ENCODE results near the gene EXOC6. TPM values are rescaled to one million over a fixed set of nuclear protein-coding genes. Genes with fewer than 3 reads are reported as not detected.

EXOC6 gene
- total RNA-seq, 1 donor from 2014 or later: 43.8 TPM

- DNase-seq (ENCODE audit: low spot score): no peak
Observed at GRCh38 chr10:92832998-92833650, 15.2 kb upstream of the EXOC6 start.

GRCh38 chr10:92834331-92834730, 14.0 kb upstream of the EXOC6 start:
- DNase-seq (ENCODE audit: low spot score): no peak

GRCh38 chr10:92834986-92835385, 13.3 kb upstream of the EXOC6 start:
- DNase-seq (ENCODE audit: low spot score): no peak

GRCh38 chr10:92837456-92837855, 10.9 kb upstream of the EXOC6 start:
- DNase-seq (ENCODE audit: low spot score): no peak

- peak; percentile 57 for DNase-seq (ENCODE audit: low spot score)
Observed at GRCh38 chr10:92839191-92840085, 8.9 kb upstream of the EXOC6 start.

GRCh38 chr10:92844746-92845145, 3.6 kb upstream of the EXOC6 start:
- DNase-seq (ENCODE audit: low spot score): no peak

GRCh38 chr10:92845921-92846320, 2.4 kb upstream of the EXOC6 start:
- DNase-seq (ENCODE audit: low spot score): no peak

GRCh38 chr10:92846344-92846743, 2.0 kb upstream of the EXOC6 start:
- DNase-seq (ENCODE audit: low spot score): no peak

GRCh38 chr10:92846854-92847201, 1.5 kb upstream of the EXOC6 start:
- no peak for DNase-seq (ENCODE audit: low spot score)

- no peak for DNase-seq (ENCODE audit: low spot score)
Observed at GRCh38 chr10:92847202-92847864, 987 bp upstream of the EXOC6 start.

GRCh38 chr10:92848037-92848440, 281 bp upstream of the EXOC6 start:
- DNase-seq (ENCODE audit: low spot score): no peak

GRCh38 chr10:92849234-92849525, 860 bp downstream of the EXOC6 start:
- DNase-seq (ENCODE audit: low spot score): no peak

- no peak for DNase-seq (ENCODE audit: low spot score)
Observed at GRCh38 chr10:92849576-92850090, 1.3 kb downstream of the EXOC6 start.

- DNase-seq (ENCODE audit: low spot score): no peak
Observed at GRCh38 chr10:92850185-92850584, 1.9 kb downstream of the EXOC6 start.

- no peak for DNase-seq (ENCODE audit: low spot score)
Observed at GRCh38 chr10:92851003-92851402, 2.7 kb downstream of the EXOC6 start.

- DNase-seq (ENCODE audit: low spot score): no peak
Observed at GRCh38 chr10:92855560-92855959, 7.2 kb downstream of the EXOC6 start.

GRCh38 chr10:92857904-92858514, 9.7 kb downstream of the EXOC6 start:
- DNase-seq (ENCODE audit: low spot score): no peak

GRCh38 chr10:92867235-92867634, 18.9 kb downstream of the EXOC6 start:
- no peak for DNase-seq (ENCODE audit: low spot score)

GRCh38 chr10:92868036-92868435, 19.7 kb downstream of the EXOC6 start:
- no peak for DNase-seq (ENCODE audit: low spot score)

GRCh38 chr10:92868557-92868956, 20.2 kb downstream of the EXOC6 start:
- DNase-seq (ENCODE audit: low spot score): no peak

GRCh38 chr10:92873029-92873428, 24.7 kb downstream of the EXOC6 start:
- DNase-seq (ENCODE audit: low spot score): no peak

- DNase-seq (ENCODE audit: low spot score): no peak
Observed at GRCh38 chr10:92876509-92877036, 28.3 kb downstream of the EXOC6 start.

Data from umbilical cord (tissue), 2 donors.